ENCODE measurements around the gene TREX2.

The TREX2 gene

DNA sequence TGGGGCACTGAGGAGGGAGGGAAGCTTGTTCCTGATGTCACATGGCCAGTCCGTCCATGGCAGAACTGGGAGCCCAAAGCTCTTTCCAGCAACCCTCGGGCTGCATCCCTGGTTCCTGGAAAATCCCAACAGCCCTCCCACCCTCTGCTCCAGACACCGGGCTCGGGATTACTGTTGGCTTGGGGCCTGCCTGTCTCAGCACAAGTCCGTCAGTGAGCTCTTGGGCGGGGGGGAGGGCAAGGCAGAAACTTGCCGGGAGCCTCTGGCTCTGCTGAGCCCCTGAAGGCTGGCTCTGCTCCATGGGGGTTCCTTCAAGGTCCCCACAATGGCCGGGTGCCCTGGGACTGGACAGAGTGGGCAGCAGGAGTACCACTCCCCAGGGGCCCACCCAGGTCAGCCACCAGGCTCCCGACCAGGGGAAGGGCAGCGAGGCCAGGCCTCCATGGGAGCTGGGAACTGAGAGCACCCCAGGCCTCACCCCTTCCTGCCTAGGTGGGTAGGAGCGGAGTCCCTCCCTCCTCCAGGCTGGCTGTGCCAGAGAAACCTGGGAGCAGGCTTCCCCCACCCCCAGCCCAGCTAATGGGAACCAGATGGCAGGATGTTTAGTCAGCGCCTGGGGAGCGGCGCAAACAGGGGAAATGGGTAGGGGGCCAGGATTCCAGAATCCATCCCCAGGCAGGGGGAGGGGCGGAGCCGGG lies 31.0 kb upstream of the TREX2 start:
- TF ChIP-seq EZH2 (IDR thresholded peaks at IDR 0.05; ENCODE audit: borderline replicate concordance, low read length), result no peak
- TF ChIP-seq, protein P1, sequence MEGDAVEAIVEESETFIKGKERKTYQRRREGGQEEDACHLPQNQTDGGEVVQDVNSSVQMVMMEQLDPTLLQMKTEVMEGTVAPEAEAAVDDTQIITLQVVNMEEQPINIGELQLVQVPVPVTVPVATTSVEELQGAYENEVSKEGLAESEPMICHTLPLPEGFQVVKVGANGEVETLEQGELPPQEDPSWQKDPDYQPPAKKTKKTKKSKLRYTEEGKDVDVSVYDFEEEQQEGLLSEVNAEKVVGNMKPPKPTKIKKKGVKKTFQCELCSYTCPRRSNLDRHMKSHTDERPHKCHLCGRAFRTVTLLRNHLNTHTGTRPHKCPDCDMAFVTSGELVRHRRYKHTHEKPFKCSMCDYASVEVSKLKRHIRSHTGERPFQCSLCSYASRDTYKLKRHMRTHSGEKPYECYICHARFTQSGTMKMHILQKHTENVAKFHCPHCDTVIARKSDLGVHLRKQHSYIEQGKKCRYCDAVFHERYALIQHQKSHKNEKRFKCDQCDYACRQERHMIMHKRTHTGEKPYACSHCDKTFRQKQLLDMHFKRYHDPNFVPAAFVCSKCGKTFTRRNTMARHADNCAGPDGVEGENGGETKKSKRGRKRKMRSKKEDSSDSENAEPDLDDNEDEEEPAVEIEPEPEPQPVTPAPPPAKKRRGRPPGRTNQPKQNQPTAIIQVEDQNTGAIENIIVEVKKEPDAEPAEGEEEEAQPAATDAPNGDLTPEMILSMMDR (IDR thresholded peaks at IDR 0.05; ENCODE audit: low read length), result no peak
- Histone ChIP-seq H3K9ac (ENCODE audit: low read length) (no peak overlapping the region), H3K27ac (ENCODE audit: low read depth, low read length, poor library complexity, severe bottlenecking) (no peak overlapping the region)

DNA sequence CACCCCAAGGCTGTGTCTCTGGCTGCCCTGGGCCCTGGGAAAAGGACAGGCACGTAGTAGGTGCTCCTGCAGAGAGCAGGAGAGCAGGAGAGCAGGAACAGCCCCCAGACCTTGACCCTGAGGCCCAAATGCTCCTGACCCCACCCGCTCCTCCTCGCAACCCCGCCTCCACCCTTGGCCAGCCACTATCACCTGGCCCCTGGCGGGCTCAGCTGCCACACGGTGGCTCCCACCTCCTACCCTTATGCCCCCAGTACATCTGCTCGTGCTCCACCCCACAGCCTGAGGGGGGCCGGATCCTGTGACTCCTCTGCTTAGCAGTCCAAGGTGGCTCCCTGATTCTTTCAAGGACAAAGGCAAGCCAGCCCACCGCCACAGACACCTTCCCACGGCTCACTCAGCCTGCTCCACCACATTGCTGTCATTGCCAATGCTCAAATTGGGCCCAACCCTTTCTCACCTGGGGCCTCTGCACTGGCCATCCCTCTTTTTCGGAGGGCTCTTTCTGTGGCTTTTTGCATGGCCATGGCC lies 30.0 kb upstream of the TREX2 start:
- Histone ChIP-seq H3K4me1 (ENCODE audit: insufficient read depth, low read length, severe bottlenecking) (peaks cover 11% of the 10 kb centered on the region), H3K4me3 (ENCODE audit: low read depth, low read length, poor library complexity, severe bottlenecking) (no peak overlapping the region), H3K4me2 (ENCODE audit: low read length) (no peak overlapping the region), H4K20me1 (ENCODE audit: insufficient read depth, low read length) (no peaks in the 10 kb centered on the region), H3K9me2 (ENCODE audit: low read depth, low read length) (no peaks in the 10 kb centered on the region), H3K27ac (ENCODE audit: low read depth, low read length, poor library complexity, severe bottlenecking) (no peak overlapping the region), H3K36me3 (ENCODE audit: insufficient read depth, low read length) (no peaks in the 10 kb centered on the region), H3K9me3 (ENCODE audit: low read length) (no peaks in the 10 kb centered on the region), H3K9ac (ENCODE audit: low read length) (no peak overlapping the region), H3K27me3 (ENCODE audit: insufficient read depth, low read length) (no peaks in the 10 kb centered on the region), H3K79me2 (ENCODE audit: insufficient read depth, low read length) (no peaks in the 10 kb centered on the region), H3F3A (ENCODE audit: insufficient read depth, low read length) (no peaks in the 10 kb centered on the region), H2AFZ (ENCODE audit: low read length) (no peak overlapping the region)
- TF ChIP-seq, protein P1 (IDR thresholded peaks at IDR 0.05; ENCODE audit: low read length), result no peak
- TF ChIP-seq EZH2 (IDR thresholded peaks at IDR 0.05; ENCODE audit: borderline replicate concordance, low read length), result no peak

More for the DNA sequence above, 31.0 kb upstream of the TREX2 start:
- no peaks in the 10 kb centered on the region for H3K36me3 ChIP-seq (ENCODE audit: insufficient read depth, low read length)
- no peak overlapping the region for H3K4me3 ChIP-seq (ENCODE audit: low read depth, low read length, poor library complexity, severe bottlenecking)
- H2AFZ ChIP-seq (ENCODE audit: low read length), result no peak overlapping the region
- H3K27me3 ChIP-seq (ENCODE audit: insufficient read depth, low read length), result no peaks in the 10 kb centered on the region
- no peaks in the 10 kb centered on the region for H3K9me3 ChIP-seq (ENCODE audit: low read length)
- H4K20me1 ChIP-seq (ENCODE audit: insufficient read depth, low read length), result no peaks in the 10 kb centered on the region
- H3K79me2 ChIP-seq (ENCODE audit: insufficient read depth, low read length), result no peaks in the 10 kb centered on the region
- H3K4me1 ChIP-seq (ENCODE audit: insufficient read depth, low read length, severe bottlenecking), result peaks cover 11% of the 10 kb centered on the region
- no peaks in the 10 kb centered on the region for H3F3A ChIP-seq (ENCODE audit: insufficient read depth, low read length)
- H3K4me2 ChIP-seq (ENCODE audit: low read length), result no peak overlapping the region
- H3K9me2 ChIP-seq (ENCODE audit: low read depth, low read length), result no peaks in the 10 kb centered on the region

- no peak overlapping the region for H2AFZ ChIP-seq (ENCODE audit: low read length)
- TF ChIP-seq EZH2 (IDR thresholded peaks at IDR 0.05; ENCODE audit: borderline replicate concordance, low read length), result no peak
- TF ChIP-seq, protein P1 (IDR thresholded peaks at IDR 0.05; ENCODE audit: low read length), result no peak
- H3K9me3 ChIP-seq (ENCODE audit: low read length), result no peaks in the 10 kb centered on the region
- H3K4me3 ChIP-seq (ENCODE audit: low read depth, low read length, poor library complexity, severe bottlenecking), result peak overlapping the region; percentile 29
- no peaks in the 10 kb centered on the region for H3K27me3 ChIP-seq (ENCODE audit: insufficient read depth, low read length)
- no peaks in the 10 kb centered on the region for H3K79me2 ChIP-seq (ENCODE audit: insufficient read depth, low read length)
- peak overlapping the region; percentile 44; the same call in 1 of the 2 replicates for H3K4me2 ChIP-seq (ENCODE audit: low read length)
- no peaks in the 10 kb centered on the region for H3K36me3 ChIP-seq (ENCODE audit: insufficient read depth, low read length)
- no peaks in the 10 kb centered on the region for H3F3A ChIP-seq (ENCODE audit: insufficient read depth, low read length)
- no peak overlapping the region for H3K27ac ChIP-seq (ENCODE audit: low read depth, low read length, poor library complexity, severe bottlenecking)
- no peak overlapping the region; the same call in 1 of the 2 replicates for H3K9ac ChIP-seq (ENCODE audit: low read length)
- no peaks in the 10 kb centered on the region for H4K20me1 ChIP-seq (ENCODE audit: insufficient read depth, low read length)
- H3K4me1 ChIP-seq (ENCODE audit: insufficient read depth, low read length, severe bottlenecking), result peaks cover 11% of the 10 kb centered on the region
- no peaks in the 10 kb centered on the region for H3K9me2 ChIP-seq (ENCODE audit: low read depth, low read length)
Observed at GRCh38 chrX:153475271-153475670, 29.4 kb upstream of the TREX2 start.
